HCT116 (cell line): ENCODE measurements around the gene PARVA. TPM values are rescaled to one million over a fixed set of nuclear protein-coding genes. Genes with fewer than 3 reads are reported as not detected.

ENCODE experiments used
- ATAC-seq: fragments of 200-7000 bp; cut with Tn5 transposase; 2 replicates; pipeline ENCODE4 v1.9.1; 2020; ENCODE audit warnings: mild to moderate bottlenecking, moderate library complexity
- BruUV-seq: library from RNA; stranded (reverse); fragments of 400-500 nt; replicated peaks from 2 replicates; lab custom pipeline; 2021; lab: Mats Ljungman, UMichigan
- CTCF ChIA-PET: fragments of 300-600 bp; sonication (Branson Sonifier 250); formaldehyde crosslinking; loops from one replicate; lab custom pipeline; 2021; ENCODE audit warnings: antibody characterized with exemption; lab: Charles Lee
- POLR2A ChIA-PET: fragments of 300-600, 350-600 bp; sonication (Branson Sonifier 250); formaldehyde crosslinking; loops from one replicate; lab custom pipeline; 2021; ENCODE audit warnings: antibody characterized with exemption; lab: Charles Lee
- RAD21 ChIA-PET, 2 experiments: fragments of 300-600 bp; sonication (Branson Sonifier 250); formaldehyde crosslinking; loops; one replicate each; lab custom pipeline; 2023; ENCODE audit warnings: low total read pairs in 2 of 2; ENCODE audit not compliant: uncharacterized antibody in 2 of 2, unreplicated experiment in 2 of 2, low non-redundant PET in 1 of 2; lab: Charles Lee
- DNase-seq: peaks from one replicate; pipeline ENCODE4 v3.0.0-alpha.2; 2010; ENCODE audit warnings: low read depth, low spot score
- H2AFZ ChIP-seq: fragments of 200-600 bp; shearing (Covaris generic), sonication (generic); 2 replicates; pipeline ENCODE4 v1.6.1; 2017; ENCODE audit warnings: low read depth, mixed run types, mixed read lengths, antibody characterized with exemption, low read length; ENCODE audit not compliant: poor library complexity, severe bottlenecking
- H3K27ac ChIP-seq: 2 replicates; pipeline ENCODE4 v1.5.1; 2012; ENCODE audit warnings: low read depth, low read length
- H3K27me3 ChIP-seq: fragments of 200-600 bp; sonication (generic); 2 replicates; pipeline ENCODE4 v1.6.1; 2016; ENCODE audit warnings: mixed run types, low read length, mixed read lengths; ENCODE audit not compliant: insufficient read depth
- H3K36me3 ChIP-seq, 2 experiments: fragments of 200-500 bp in 1 of 2; fragments of 200-600 bp in 1 of 2; sonication (Bioruptor generic) in 1 of 2; sonication (generic) in 1 of 2; 2 replicates each; pipeline versions ENCODE4 v1.5.1 to v1.6.1; 2014 to 2016; ENCODE audit warnings: low read length in 2 of 2, inconsistent platforms in 1 of 2, mixed read lengths in 1 of 2, mixed run types in 1 of 2; ENCODE audit not compliant: insufficient read depth in 2 of 2, control insufficient read depth in 1 of 2
- H3K4me1 ChIP-seq, 2 experiments: fragments of 200-600 bp in 1 of 2; sonication (generic) in 1 of 2; 2 replicates each; pipeline versions ENCODE4 v1.5.1 to v1.6.1; 2012 to 2017; ENCODE audit warnings: low read length in 2 of 2, inconsistent platforms in 1 of 2, mild to moderate bottlenecking in 1 of 2, mixed read lengths in 1 of 2, mixed run types in 1 of 2, moderate library complexity in 1 of 2; ENCODE audit not compliant: insufficient read depth in 2 of 2, control insufficient read depth in 1 of 2
- H3K4me2 ChIP-seq: fragments of 200-600 bp; sonication (generic); 2 replicates; pipeline ENCODE4 v1.6.1; 2017; ENCODE audit warnings: mixed run types, low read length, mixed read lengths
- H3K4me3 ChIP-seq, 2 experiments: fragments of 200-600 bp in 1 of 2; sonication (generic) in 1 of 2; replicated peaks in 1 of 2; 2 replicates each; pipeline ENCODE4 v1.5.1; 2011 to 2016; ENCODE audit warnings: low read length in 2 of 2, control low read depth in 1 of 2, low read depth in 1 of 2, mild to moderate bottlenecking in 1 of 2, mixed read lengths in 1 of 2, mixed run types in 1 of 2
- H3K79me2 ChIP-seq: fragments of 200-600 bp; sonication (generic); 2 replicates; pipeline ENCODE4 v1.6.1; 2017; ENCODE audit warnings: mild to moderate bottlenecking, mixed run types, low read length, moderate library complexity, mixed read lengths; ENCODE audit not compliant: insufficient read depth
- H3K9ac ChIP-seq: fragments of 200-600 bp; sonication (generic); 2 replicates; pipeline ENCODE4 v1.6.1; 2016; ENCODE audit warnings: low read length, mixed read lengths
- H3K9me2 ChIP-seq: fragments of 200-600 bp; sonication (generic), shearing (Covaris generic); 2 replicates; pipeline ENCODE4 v1.6.1; 2017; ENCODE audit warnings: mixed run types, mild to moderate bottlenecking, moderate library complexity; ENCODE audit not compliant: insufficient read depth
- H3K9me3 ChIP-seq, 2 experiments: fragments of 200-500 bp in 1 of 2; fragments of 200-600 bp in 1 of 2; sonication (Bioruptor generic) in 1 of 2; sonication (generic) in 1 of 2; 2 replicates each; pipeline ENCODE4 v1.6.1; 2014 to 2017; ENCODE audit warnings: low read length in 2 of 2, mixed read lengths in 2 of 2, inconsistent platforms in 1 of 2, low read depth in 1 of 2, mild to moderate bottlenecking in 1 of 2, mixed run types in 1 of 2, moderate library complexity in 1 of 2; ENCODE audit not compliant: control insufficient read depth in 1 of 2, insufficient read depth in 1 of 2
- H4K20me1 ChIP-seq: fragments of 200-600 bp; sonication (generic), shearing (Covaris generic); 2 replicates; pipeline ENCODE4 v1.6.1; 2017; ENCODE audit warnings: mixed run types, mild to moderate bottlenecking, moderate library complexity; ENCODE audit not compliant: insufficient read depth
- ATF3 ChIP-seq: IDR thresholded peaks from 2 replicates; pipeline ENCODE4 v1.6.1; 2012
- EZH2 ChIP-seq: fragments of 200-600 bp; sonication (generic); IDR thresholded peaks from 2 replicates; pipeline ENCODE4 v1.6.1; 2017; ENCODE audit warnings: antibody characterized with exemption, mixed run types
- MAX ChIP-seq: IDR thresholded peaks from 2 replicates; pipeline ENCODE4 v1.6.1; 2012
- REST ChIP-seq: IDR thresholded peaks from 2 replicates; pipeline ENCODE4 v1.6.1; 2012; ENCODE audit warnings: low read depth
- SIN3A ChIP-seq: IDR thresholded peaks from 2 replicates; pipeline ENCODE4 v1.6.1; 2012; ENCODE audit warnings: low read depth
- SP1 ChIP-seq: IDR thresholded peaks from 2 replicates; pipeline ENCODE4 v1.6.1; 2012; ENCODE audit warnings: low read depth
- ZBTB33 ChIP-seq: IDR thresholded peaks from 2 replicates; pipeline ENCODE4 v1.6.1; 2011; ENCODE audit warnings: mild to moderate bottlenecking, low read length, moderate library complexity; ENCODE audit not compliant: insufficient replicate concordance; ENCODE audit errors: extremely low read depth
- ZNF274 ChIP-seq: fragments of 200-500 bp; sonication (Bioruptor generic); IDR thresholded peaks from 2 replicates; pipeline ENCODE4 v1.6.1; 2014; ENCODE audit warnings: mild to moderate bottlenecking, low read depth, low read length, inconsistent platforms
- intact Hi-C: fragments of 100-400 bp; cut with micrococcal nuclease; formaldehyde crosslinking; loops from 2 replicates; pipeline ENCODE4 v1.10.0; 2022
- total RNA-seq: library from RNA; stranded (reverse); gene quantifications from one replicate; pipeline ENCODE4 v1.2.1, GENCODE V29; 2021; ENCODE audit not compliant: unreplicated experiment

Gene PARVA
- total RNA-seq, 1 experiment from 2014 or later = 18.4 TPM

GRCh38 chr11:12467610-12468009 is 90.2 kb downstream of the PARVA start:
- TF ChIP-seq REST (no peak), ZBTB33 (no peak), EZH2 (no peak), ATF3 (no peak), SIN3A (no peak), MAX (no peak), SP1 (no peak), ZNF274 (no peak)
- no TSS peak for BruUV-seq
- Histone ChIP-seq H3K9me3 (no peaks in the 10 kb centered on the region), H2AFZ (no peak overlapping the region), H3K27me3 (no peaks in the 10 kb centered on the region), H3K9ac (no peak overlapping the region), H3K4me3 (no peak overlapping the region), H3K27ac (no peak overlapping the region), H3K4me2 (no peak overlapping the region), H4K20me1 (no peaks in the 10 kb centered on the region), H3K79me2 (no peaks in the 10 kb centered on the region), H3K4me1 (no peaks in the 10 kb centered on the region), H3K36me3 (no peaks in the 10 kb centered on the region), H3K9me2 (no peaks in the 10 kb centered on the region)
- ATAC-seq (no peak), DNase-seq (no peak)
- ChIA-PET POLR2A (no interaction called here), RAD21 (no interaction called here), CTCF (no interaction called here)
- intact Hi-C loops = no loop called here
